ENCODE data around the gene PPP2R5C.

Gene PPP2R5C

GRCh38 chr14:101754893-101755292 lies 6.6 kb upstream of the PPP2R5C start:
- no peak overlapping the region for H3K4me3 ChIP-seq
- in situ Hi-C loops (cut with MboI; ENCODE audit: low sequenced_read_pairs), result no loop called here
- no peaks in the 10 kb centered on the region for H3K36me3 ChIP-seq (replicated peaks)
- peaks cover under 1% of the 10 kb centered on the region; the same call in 1 of the 2 replicates for H3K4me1 ChIP-seq
- H3K9me3 ChIP-seq, result no peaks in the 10 kb centered on the region
- H3K27me3 ChIP-seq (ENCODE audit: low read depth), result no peaks in the 10 kb centered on the region; the same call in 1 of the 2 replicates
- DNase-seq (ENCODE audit: low spot score in 2 of 2), result no peak

GRCh38 chr14:101755591-101756324 lies 5.8 kb upstream of the PPP2R5C start:
- H3K4me1 ChIP-seq, result peaks cover 4% of the 10 kb centered on the region
- H3K27me3 ChIP-seq (ENCODE audit: low read depth), result no peaks in the 10 kb centered on the region; the same call in 1 of the 2 replicates
- in situ Hi-C loops (cut with MboI; ENCODE audit: low sequenced_read_pairs), result no loop called here
- H3K9me3 ChIP-seq, result no peaks in the 10 kb centered on the region
- H3K36me3 ChIP-seq (replicated peaks), result no peaks in the 10 kb centered on the region
- DNase-seq (ENCODE audit: low spot score in 2 of 2), result no peak
- no peak overlapping the region for H3K4me3 ChIP-seq

- DNase-seq (ENCODE audit: low spot score in 2 of 2), result no peak
- no peaks in the 10 kb centered on the region; the same call in 1 of the 2 replicates for H3K27me3 ChIP-seq (ENCODE audit: low read depth)
- in situ Hi-C loops (cut with MboI; ENCODE audit: low sequenced_read_pairs), result no loop called here
- no peaks in the 10 kb centered on the region for H3K9me3 ChIP-seq
- no peak overlapping the region for H3K4me3 ChIP-seq
- H3K36me3 ChIP-seq (replicated peaks), result no peaks in the 10 kb centered on the region
- H3K4me1 ChIP-seq, result peaks cover 4% of the 10 kb centered on the region
Measured at GRCh38 chr14:101757064-101757838, 4.3 kb upstream of the PPP2R5C start.

- no peak for DNase-seq (ENCODE audit: low spot score in 2 of 2)
- peaks cover 7% of the 10 kb centered on the region for H3K4me1 ChIP-seq
- no peaks in the 10 kb centered on the region for H3K9me3 ChIP-seq
- in situ Hi-C loops (cut with MboI; ENCODE audit: low sequenced_read_pairs), result no loop called here
- no peak overlapping the region for H3K4me3 ChIP-seq
- H3K36me3 ChIP-seq (replicated peaks), result no peaks in the 10 kb centered on the region
- no peaks in the 10 kb centered on the region; the same call in 1 of the 2 replicates for H3K27me3 ChIP-seq (ENCODE audit: low read depth)
Measured at GRCh38 chr14:101757839-101758211, 3.7 kb upstream of the PPP2R5C start.

- Histone ChIP-seq H3K4me3 (no peak overlapping the region), H3K4me1 (peaks cover 7% of the 10 kb centered on the region), H3K27me3 (ENCODE audit: low read depth) (no peaks in the 10 kb centered on the region; the same call in 1 of the 2 replicates), H3K9me3 (no peaks in the 10 kb centered on the region), H3K36me3 (replicated peaks) (peaks cover 4% of the 10 kb centered on the region; the same call in 1 of the 2 replicates)
- in situ Hi-C loops (cut with MboI; ENCODE audit: low sequenced_read_pairs), result no loop called here
- DNase-seq (ENCODE audit: low spot score in 2 of 2), result no peak
Measured at GRCh38 chr14:101758913-101759593, 2.5 kb upstream of the PPP2R5C start.

GRCh38 chr14:101760138-101761011 lies 1.1 kb upstream of the PPP2R5C start:
- Histone ChIP-seq H3K36me3 (replicated peaks) (peaks cover 9% of the 10 kb centered on the region; the same call in 1 of the 2 replicates), H3K4me3 (peak overlapping the region; percentile 13; the same call in 1 of the 2 replicates), H3K27me3 (ENCODE audit: low read depth) (no peaks in the 10 kb centered on the region; the same call in 1 of the 2 replicates), H3K9me3 (no peaks in the 10 kb centered on the region), H3K4me1 (peaks cover 7% of the 10 kb centered on the region)
- DNase-seq (ENCODE audit: low spot score in 2 of 2), result peak; percentile 94 to 98
- in situ Hi-C loops (cut with MboI; ENCODE audit: low sequenced_read_pairs), result loop anchor here (10.0 kb wide), 1 partner anchor 184 kb away; no protein-coding TSS in a partner anchor

GRCh38 chr14:101761881-101762529 lies 496 bp downstream of the PPP2R5C start:
- Histone ChIP-seq H3K4me1 (peaks cover 7% of the 10 kb centered on the region), H3K9me3 (no peaks in the 10 kb centered on the region), H3K27me3 (ENCODE audit: low read depth) (no peaks in the 10 kb centered on the region), H3K36me3 (replicated peaks) (peaks cover 20% of the 10 kb centered on the region), H3K4me3 (peak overlapping the region; percentile 54)
- in situ Hi-C loops (cut with MboI; ENCODE audit: low sequenced_read_pairs), result loop anchor here (10.0 kb wide), 1 partner anchor 183 kb away; no protein-coding TSS in a partner anchor
- peak; percentile 18 to 50 for DNase-seq (ENCODE audit: low spot score in 2 of 2)

- H3K4me1 ChIP-seq, result peaks cover 7% of the 10 kb centered on the region
- H3K27me3 ChIP-seq (ENCODE audit: low read depth), result no peaks in the 10 kb centered on the region
- H3K9me3 ChIP-seq, result no peaks in the 10 kb centered on the region
- DNase-seq (ENCODE audit: low spot score in 2 of 2), result no peak
- H3K4me3 ChIP-seq, result peak overlapping the region; percentile 54
- in situ Hi-C loops (cut with MboI; ENCODE audit: low sequenced_read_pairs), result loop anchor here (10.0 kb wide), 1 partner anchor 182 kb away; no protein-coding TSS in a partner anchor
- H3K36me3 ChIP-seq (replicated peaks), result peaks cover 20% of the 10 kb centered on the region
Measured at GRCh38 chr14:101762530-101763101, 1.1 kb downstream of the PPP2R5C start.

GRCh38 chr14:101763941-101764709 lies 2.6 kb downstream of the PPP2R5C start:
- peaks cover 7% of the 10 kb centered on the region for H3K4me1 ChIP-seq
- in situ Hi-C loops (cut with MboI; ENCODE audit: low sequenced_read_pairs), result loop anchor here (10.0 kb wide), 1 partner anchor 181 kb away; no protein-coding TSS in a partner anchor
- no peak overlapping the region for H3K4me3 ChIP-seq
- no peaks in the 10 kb centered on the region for H3K9me3 ChIP-seq
- H3K27me3 ChIP-seq (ENCODE audit: low read depth), result no peaks in the 10 kb centered on the region
- H3K36me3 ChIP-seq (replicated peaks), result peaks cover 20% of the 10 kb centered on the region
- no peak for DNase-seq (ENCODE audit: low spot score in 2 of 2)

GRCh38 chr14:101767618-101768362 lies 6.3 kb downstream of the PPP2R5C start:
- Histone ChIP-seq H3K9me3 (no peaks in the 10 kb centered on the region), H3K4me1 (no peaks in the 10 kb centered on the region; the same call in 1 of the 2 replicates), H3K4me3 (no peak overlapping the region), H3K36me3 (replicated peaks) (peaks cover 20% of the 10 kb centered on the region), H3K27me3 (ENCODE audit: low read depth) (no peaks in the 10 kb centered on the region)
- in situ Hi-C loops (cut with MboI; ENCODE audit: low sequenced_read_pairs), result loop anchor here (10.0 kb wide), 1 partner anchor 177 kb away; no protein-coding TSS in a partner anchor
- DNase-seq (ENCODE audit: low spot score in 2 of 2), result no peak

- in situ Hi-C loops (cut with MboI; ENCODE audit: low sequenced_read_pairs), result no loop called here
- Histone ChIP-seq H3K9me3 (no peaks in the 10 kb centered on the region), H3K27me3 (ENCODE audit: low read depth) (no peaks in the 10 kb centered on the region), H3K4me1 (no peaks in the 10 kb centered on the region), H3K4me3 (no peak overlapping the region), H3K36me3 (replicated peaks) (peaks cover 13% of the 10 kb centered on the region; the same call in 1 of the 2 replicates)
- DNase-seq (ENCODE audit: low spot score in 2 of 2), result no peak
Measured at GRCh38 chr14:101770183-101770582, 8.7 kb downstream of the PPP2R5C start.
